BLaER1 (cell line): Measurements from ENCODE around the gene ARPC1A.
"Not testable (repeated sequence)": the region's sequence is repeated elsewhere in the genome, so short reads cannot be mapped to it uniquely, and the experiment has no call there.

Experiments used
- H3K27ac ChIP-seq: shearing (Covaris generic); formaldehyde crosslinking; 2 replicates; pipeline ENCODE4 v1.8.1; 2022
- H3K27me3 ChIP-seq: shearing (Covaris generic); formaldehyde crosslinking; 2 replicates; pipeline ENCODE4 v1.8.1; 2022
- H3K36me3 ChIP-seq: shearing (Covaris generic); formaldehyde crosslinking; 2 replicates; pipeline ENCODE4 v1.8.1; 2022
- H3K4me1 ChIP-seq: shearing (Covaris generic); formaldehyde crosslinking; 2 replicates; pipeline ENCODE4 v1.8.1; 2022
- H3K4me2 ChIP-seq: shearing (Covaris generic); formaldehyde crosslinking; 2 replicates; pipeline ENCODE4 v1.8.1; 2022
- H3K4me3 ChIP-seq: shearing (Covaris generic); formaldehyde crosslinking; 2 replicates; pipeline ENCODE4 v1.8.1; 2022
- H3K9ac ChIP-seq: shearing (Covaris generic); formaldehyde crosslinking; 2 replicates; pipeline ENCODE4 v1.8.1; 2022
- H3K9me3 ChIP-seq: shearing (Covaris generic); formaldehyde crosslinking; 2 replicates; pipeline ENCODE4 v1.8.1; 2022
- H4K20me1 ChIP-seq: shearing (Covaris generic); formaldehyde crosslinking; 2 replicates; pipeline ENCODE4 v1.8.1; 2022
- Cebpa-rat ChIP-seq: shearing (Covaris generic); IDR thresholded peaks from 2 replicates; pipeline ENCODE4 v1.8.1; 2022

Gene ARPC1A

DNA sequence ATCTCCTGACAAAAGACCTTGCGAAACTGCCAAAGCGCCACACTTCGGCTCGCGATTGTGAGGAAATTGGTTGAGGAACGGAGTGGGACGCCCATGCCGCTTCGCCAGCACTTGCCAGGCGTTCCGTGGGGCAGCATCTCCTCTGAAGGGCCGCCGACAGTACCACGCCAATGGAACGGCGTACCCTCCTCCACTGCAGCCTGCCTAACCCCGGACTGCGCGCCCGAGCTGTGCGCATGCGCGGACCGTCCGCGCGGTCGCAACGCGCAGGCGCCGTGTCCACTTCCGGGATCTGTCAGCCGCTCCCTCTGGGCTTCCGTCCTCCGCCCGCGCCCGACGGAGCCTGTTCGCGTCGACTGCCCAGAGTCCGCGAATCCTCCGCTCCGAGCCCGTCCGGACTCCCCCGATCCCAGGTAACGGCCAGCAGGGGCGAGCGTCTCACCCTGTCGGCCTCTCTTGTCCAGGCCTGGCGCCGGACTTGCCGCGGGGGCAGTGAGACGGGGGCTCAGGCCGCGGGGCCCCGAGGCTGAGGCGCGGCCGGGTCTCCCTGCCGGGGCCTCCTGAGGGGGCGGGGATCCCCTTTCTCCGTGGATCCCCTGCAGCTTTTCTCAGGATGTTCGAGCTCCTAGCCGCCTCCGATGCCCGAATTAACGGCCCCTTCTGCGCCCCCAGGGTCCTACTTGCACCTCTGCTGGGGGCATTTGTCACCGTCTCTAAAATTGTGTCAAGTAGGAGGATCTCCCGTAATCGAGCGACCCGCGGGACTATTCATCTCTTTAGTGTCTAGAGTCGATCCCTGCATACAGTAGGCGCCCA lies at the start of gene ARPC1A:
ARPC1A (plus strand) TSS at position 307 of the 816 bp plus-strand sequence. CDS start 7,456 bp downstream, outside the sequence.
- Histone ChIP-seq H3K36me3 (peaks cover 15% of the 10 kb centered on the region; the same call in 1 of the 2 replicates), H3K9ac (peak within 1 kb of the TSS; percentile 90), H3K9me3 (no peaks in the 10 kb centered on the region), H3K4me2 (peak within 1 kb of the TSS; percentile 89), H4K20me1 (peaks cover 50% of the 10 kb centered on the region), H3K4me1 (peaks cover 40% of the 10 kb centered on the region), H3K4me3 (peak within 1 kb of the TSS; percentile 84), H3K27me3 (no peaks in the 10 kb centered on the region), H3K27ac (peak within 1 kb of the TSS; percentile 83)
- no peak for TF ChIP-seq Cebpa-rat

DNA sequence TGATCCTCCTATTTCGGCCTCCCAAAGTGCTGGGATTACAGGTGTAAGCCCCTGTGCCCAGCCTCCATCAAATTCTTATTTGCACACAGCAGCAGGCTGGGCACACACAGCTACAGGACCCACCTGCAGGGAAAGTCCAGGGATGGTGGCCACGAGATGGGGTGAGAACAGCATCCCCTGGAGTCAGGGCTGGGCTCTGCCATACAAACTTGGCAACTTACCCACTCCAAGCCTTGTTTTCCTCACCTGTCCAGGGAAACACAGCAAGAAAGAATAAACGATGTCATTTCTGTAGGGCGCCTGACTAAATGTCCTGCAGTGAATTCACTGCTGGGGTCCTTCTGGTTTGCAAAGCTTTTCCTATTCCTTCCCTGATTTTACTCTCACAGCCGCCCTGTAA lies 47.5 kb upstream of the ARPC1A start:
- no peak overlapping the region for H3K27ac ChIP-seq
- H3K9ac ChIP-seq, result no peak overlapping the region
- H4K20me1 ChIP-seq, result no peaks in the 10 kb centered on the region
- no peak overlapping the region for H3K4me2 ChIP-seq
- H3K36me3 ChIP-seq, result no peaks in the 10 kb centered on the region
- no peak for TF ChIP-seq Cebpa-rat
- H3K9me3 ChIP-seq, result no peaks in the 10 kb centered on the region
- peaks cover 72% of the 10 kb centered on the region for H3K4me1 ChIP-seq
- no peak overlapping the region for H3K4me3 ChIP-seq
- H3K27me3 ChIP-seq, result no peaks in the 10 kb centered on the region

DNA sequence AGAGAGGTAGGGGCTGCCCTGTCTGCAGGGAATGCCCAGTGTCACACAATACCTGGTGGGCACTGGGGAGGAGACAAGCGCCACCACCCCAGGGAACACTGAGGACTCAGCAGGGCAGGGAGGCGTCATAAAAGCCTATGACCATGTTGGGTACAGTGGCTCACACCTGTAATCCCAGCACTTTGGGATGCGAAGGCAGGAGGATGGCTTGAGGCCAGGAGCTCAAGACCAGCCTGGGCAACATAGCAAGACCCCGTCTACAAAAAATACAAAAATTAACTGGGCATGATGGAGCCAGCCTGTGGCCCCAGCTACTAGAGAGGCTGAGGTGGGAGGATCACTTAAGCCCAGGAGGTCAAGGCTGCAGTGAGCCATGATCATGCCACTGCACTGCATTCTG lies 41.5 kb upstream of the ARPC1A start:
- peaks cover 39% of the 10 kb centered on the region for H3K4me1 ChIP-seq
- H4K20me1 ChIP-seq, H3K4me3 ChIP-seq, H3K4me2 ChIP-seq, H3K9me3 ChIP-seq, H3K36me3 ChIP-seq, H3K9ac ChIP-seq, H3K27me3 ChIP-seq, H3K27ac ChIP-seq: not testable (repeated sequence)

DNA sequence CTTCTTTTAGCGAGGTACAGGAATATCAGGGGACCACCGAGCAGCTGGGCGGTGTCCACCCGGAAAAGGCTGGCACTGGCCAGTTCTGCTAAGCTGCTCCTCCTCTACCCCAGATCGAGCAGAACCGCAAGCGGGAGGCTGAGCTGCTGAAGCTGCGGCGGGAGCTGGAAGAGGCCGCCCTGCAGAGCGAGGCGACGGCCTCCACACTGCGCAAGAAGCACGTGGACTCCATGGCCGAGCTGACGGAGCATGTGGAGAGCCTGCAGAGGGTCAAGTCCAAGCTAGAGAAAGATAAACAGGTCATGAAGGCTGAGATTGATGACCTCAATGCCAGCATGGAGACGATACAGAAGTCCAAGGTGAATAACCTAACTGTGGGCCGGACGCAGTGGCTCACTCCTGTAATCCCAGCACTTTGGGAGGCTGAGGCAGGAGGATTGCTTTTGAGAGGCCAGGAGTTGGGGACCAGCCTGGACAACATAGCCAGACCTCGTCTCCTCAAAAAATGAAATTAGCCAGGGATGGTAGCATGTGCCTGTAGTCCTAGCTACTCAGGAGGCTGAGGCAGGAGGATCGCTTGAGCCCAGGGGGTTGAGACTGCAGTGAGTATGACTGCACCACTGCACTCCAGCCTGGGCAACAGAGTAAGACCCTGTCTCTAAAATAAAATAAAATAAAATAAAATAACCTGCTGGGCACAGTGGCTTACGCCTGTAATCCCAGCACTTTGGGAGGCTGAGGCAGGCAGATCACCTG lies 37.7 kb upstream of the ARPC1A start:
- Histone ChIP-seq H3K4me2 (no peak overlapping the region), H3K27me3 (no peaks in the 10 kb centered on the region)
- no peak for TF ChIP-seq Cebpa-rat

DNA sequence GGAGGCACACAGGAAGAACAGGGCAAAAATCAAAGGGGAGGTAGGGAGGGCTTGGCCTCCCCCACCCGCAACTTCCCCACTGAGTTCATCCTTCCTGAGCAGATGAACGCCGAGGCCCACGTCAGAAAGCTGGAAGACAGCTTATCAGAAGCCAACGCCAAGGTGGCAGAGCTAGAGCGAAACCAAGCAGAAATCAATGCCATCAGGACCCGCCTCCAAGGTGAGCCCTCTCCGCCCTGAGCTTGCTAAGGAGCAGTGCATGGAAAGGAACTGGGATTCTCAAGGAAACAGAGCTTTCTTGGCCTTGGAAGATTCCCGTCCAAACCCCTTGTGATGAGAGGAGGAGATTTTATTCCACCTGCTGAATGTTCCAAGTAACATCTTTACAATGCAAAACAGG lies 36.5 kb upstream of the ARPC1A start:
- Histone ChIP-seq H3K36me3 (no peaks in the 10 kb centered on the region), H4K20me1 (no peaks in the 10 kb centered on the region), H3K4me3 (no peak overlapping the region), H3K4me1 (peaks cover 14% of the 10 kb centered on the region), H3K4me2 (no peak overlapping the region), H3K27me3 (no peaks in the 10 kb centered on the region), H3K9ac (no peak overlapping the region), H3K27ac (no peak overlapping the region), H3K9me3 (no peaks in the 10 kb centered on the region)
- TF ChIP-seq Cebpa-rat, result no peak

More for the DNA sequence above, 37.7 kb upstream of the ARPC1A start:
- H3K4me1 ChIP-seq, result peaks cover 14% of the 10 kb centered on the region
- no peaks in the 10 kb centered on the region for H3K36me3 ChIP-seq
- no peak overlapping the region for H3K4me3 ChIP-seq
- no peaks in the 10 kb centered on the region for H3K9me3 ChIP-seq
- H3K27ac ChIP-seq, result no peak overlapping the region
- H4K20me1 ChIP-seq, result no peaks in the 10 kb centered on the region
- H3K9ac ChIP-seq, result no peak overlapping the region

DNA sequence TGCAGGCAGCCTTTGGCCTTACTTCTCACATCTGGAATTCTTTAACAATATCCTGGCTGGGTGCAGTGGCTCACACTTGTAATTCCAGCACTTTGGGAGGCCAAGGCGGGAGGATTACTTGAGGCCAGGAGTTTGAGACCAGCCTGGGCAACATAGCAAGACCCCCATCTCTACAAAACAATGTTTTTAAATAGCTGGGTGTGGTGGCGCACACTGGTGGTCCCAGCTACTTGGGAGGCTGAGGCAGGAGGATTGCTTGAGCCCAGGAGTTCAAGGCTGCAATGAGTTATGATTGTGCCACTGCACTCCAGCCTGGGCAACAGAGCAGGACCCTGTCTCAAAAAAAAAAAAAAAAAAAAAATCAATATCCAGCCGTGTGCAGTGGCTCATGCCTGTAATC lies 35.5 kb upstream of the ARPC1A start:
- peaks cover 14% of the 10 kb centered on the region for H3K4me1 ChIP-seq
- H4K20me1 ChIP-seq, H3K27me3 ChIP-seq, H3K4me2 ChIP-seq, H3K27ac ChIP-seq, H3K36me3 ChIP-seq, H3K9me3 ChIP-seq, H3K9ac ChIP-seq, H3K4me3 ChIP-seq: not testable (repeated sequence)

DNA sequence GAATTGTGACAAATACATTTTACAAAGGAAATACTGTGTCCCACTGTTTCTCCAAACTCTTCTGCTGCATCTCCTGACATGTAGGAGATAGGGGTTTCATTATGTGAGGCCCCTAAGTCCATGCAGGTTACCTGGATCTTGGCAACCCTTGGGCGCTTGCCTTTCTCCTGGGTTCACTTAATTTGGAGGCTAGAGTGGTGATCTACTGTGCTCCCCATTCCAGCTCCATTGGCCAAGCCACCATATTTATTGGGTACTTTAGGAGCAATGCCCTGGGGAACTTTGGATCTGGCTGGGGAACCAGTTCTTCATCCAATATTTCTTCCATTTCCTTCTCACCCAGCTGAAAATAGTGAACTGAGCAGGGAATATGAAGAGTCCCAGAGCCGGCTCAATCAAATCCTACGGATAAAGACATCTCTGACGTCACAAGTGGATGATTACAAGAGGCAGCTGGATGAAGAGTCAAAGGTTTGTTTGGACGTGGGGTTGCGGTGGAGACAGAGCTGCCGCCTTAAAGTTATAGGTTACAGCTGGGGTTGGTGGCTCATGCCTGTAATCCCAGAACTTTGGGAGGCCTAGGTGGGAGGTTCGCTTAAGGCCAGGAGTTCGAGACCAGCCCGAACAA lies 34.6 kb upstream of the ARPC1A start:
- peaks cover 9% of the 10 kb centered on the region for H3K4me1 ChIP-seq
- no peaks in the 10 kb centered on the region for H3K36me3 ChIP-seq
- no peaks in the 10 kb centered on the region for H3K27me3 ChIP-seq
- H4K20me1 ChIP-seq, result no peaks in the 10 kb centered on the region
- no peak overlapping the region for H3K27ac ChIP-seq
- H3K4me3 ChIP-seq, result no peak overlapping the region
- no peaks in the 10 kb centered on the region for H3K9me3 ChIP-seq
- no peak overlapping the region for H3K9ac ChIP-seq
- no peak for TF ChIP-seq Cebpa-rat
- no peak overlapping the region for H3K4me2 ChIP-seq

DNA sequence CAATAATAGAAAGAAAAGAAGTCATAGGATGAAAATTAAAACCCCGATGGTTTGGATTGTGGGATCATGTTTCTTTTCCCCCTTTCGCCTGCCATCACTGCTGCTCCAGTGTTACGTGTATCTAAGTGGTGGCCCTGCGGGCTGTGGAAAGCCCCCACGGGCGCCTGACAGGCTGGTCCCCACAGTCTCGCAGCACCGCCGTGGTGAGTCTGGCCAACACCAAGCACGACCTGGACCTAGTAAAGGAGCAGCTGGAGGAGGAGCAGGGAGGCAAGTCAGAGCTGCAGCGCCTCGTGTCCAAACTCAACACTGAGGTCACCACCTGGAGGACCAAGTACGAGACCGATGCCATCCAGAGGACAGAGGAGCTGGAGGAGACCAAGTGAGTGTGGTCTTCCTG lies 33.6 kb upstream of the ARPC1A start:
- no peak for TF ChIP-seq Cebpa-rat
- no peaks in the 10 kb centered on the region for H3K27me3 ChIP-seq
- H3K27ac ChIP-seq, result no peak overlapping the region
- no peaks in the 10 kb centered on the region for H3K4me1 ChIP-seq
- no peak overlapping the region for H3K9ac ChIP-seq
- no peaks in the 10 kb centered on the region for H3K9me3 ChIP-seq
- no peak overlapping the region for H3K4me2 ChIP-seq
- no peaks in the 10 kb centered on the region for H4K20me1 ChIP-seq
- H3K36me3 ChIP-seq, result no peaks in the 10 kb centered on the region
- no peak overlapping the region for H3K4me3 ChIP-seq

DNA sequence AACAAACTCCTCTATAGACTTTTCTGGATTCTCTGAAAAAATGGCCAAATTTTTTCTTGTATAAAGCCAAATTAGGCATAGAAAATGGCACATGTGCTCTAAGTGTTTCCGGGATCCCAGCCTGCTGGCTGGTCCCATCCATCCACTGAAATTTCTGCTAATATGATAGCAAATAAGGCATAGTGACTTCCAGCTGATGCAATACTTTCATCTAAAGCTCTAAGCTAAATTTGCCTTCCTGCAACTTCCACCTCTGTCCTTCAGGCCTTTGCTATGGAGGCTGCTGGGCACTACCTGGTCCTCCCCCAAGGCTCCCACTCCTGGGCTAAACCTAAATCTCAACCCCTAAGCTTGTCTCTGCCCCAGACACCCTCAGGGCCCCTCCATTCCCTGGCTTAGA lies 32.5 kb upstream of the ARPC1A start:
- Histone ChIP-seq H3K4me3 (no peak overlapping the region), H3K27ac (no peak overlapping the region)

DNA sequence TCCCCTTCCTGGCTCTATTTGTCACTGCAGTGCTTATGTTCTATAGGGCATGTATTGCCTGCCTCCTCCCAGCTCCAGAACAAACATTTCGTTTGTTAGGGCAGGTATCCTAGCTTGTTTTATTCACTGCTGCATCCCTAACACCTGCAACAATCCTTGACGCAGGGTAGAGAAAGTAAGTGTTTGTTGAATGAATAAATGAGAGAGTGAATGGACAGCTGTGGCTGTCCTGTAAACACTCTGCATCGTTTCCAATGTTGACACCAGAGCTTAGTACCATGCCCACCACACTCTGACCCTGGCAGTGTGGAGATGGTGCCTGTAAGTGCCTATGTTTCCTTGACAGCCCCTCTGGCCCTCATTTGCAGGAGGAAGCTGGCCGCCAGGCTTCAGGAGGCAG lies 32.0 kb upstream of the ARPC1A start:
- Histone ChIP-seq H3K27ac (no peak overlapping the region), H4K20me1 (no peaks in the 10 kb centered on the region)
- TF ChIP-seq Cebpa-rat, result no peak

More for the DNA sequence above, 32.5 kb upstream of the ARPC1A start:
- H3K4me1 ChIP-seq, result no peaks in the 10 kb centered on the region
- H4K20me1 ChIP-seq, result no peaks in the 10 kb centered on the region
- no peaks in the 10 kb centered on the region for H3K27me3 ChIP-seq
- H3K9me3 ChIP-seq, result no peaks in the 10 kb centered on the region
- H3K9ac ChIP-seq, result no peak overlapping the region
- no peak for TF ChIP-seq Cebpa-rat
- H3K4me2 ChIP-seq, result no peak overlapping the region
- no peaks in the 10 kb centered on the region for H3K36me3 ChIP-seq

More for the DNA sequence above, 32.0 kb upstream of the ARPC1A start:
- Histone ChIP-seq H3K4me1 (no peaks in the 10 kb centered on the region), H3K9me3 (no peaks in the 10 kb centered on the region), H3K4me2 (no peak overlapping the region), H3K4me3 (no peak overlapping the region), H3K27me3 (no peaks in the 10 kb centered on the region), H3K36me3 (no peaks in the 10 kb centered on the region), H3K9ac (peak overlapping the region; percentile 24; the same call in 1 of the 2 replicates)
